Cardiac muscle cell (in vitro differentiated cells and primary cell): ENCODE data around the gene FGF8. TPM values are rescaled to one million over a fixed set of nuclear protein-coding genes. Genes with fewer than 3 reads are reported as not detected.

ENCODE experiments used
- DNase-seq, 2 donors: peaks; one replicate each; pipeline versions ENCODE4 v3.0.0 to v3.0.0-alpha.2; 2010 to 2017; ENCODE audit warnings: low read depth in 1 of 2, low spot score in 1 of 2
- H3K27ac ChIP-seq: fragments of 200-600 bp; sonication (generic); 2 replicates; pipeline ENCODE4 v1.5.1; 2016
- H3K27me3 ChIP-seq: fragments of 200-600 bp; sonication (generic); 2 replicates; pipeline ENCODE4 v1.6.0; 2016; ENCODE audit warnings: control low read depth
- H3K36me3 ChIP-seq: fragments of 200-600 bp; sonication (generic); 2 replicates; pipeline ENCODE4 v1.5.1; 2016; ENCODE audit warnings: control low read depth
- H3K4me1 ChIP-seq: fragments of 200-600 bp; sonication (generic); 2 replicates; pipeline ENCODE4 v1.8.1; 2017; ENCODE audit warnings: low read depth, mild to moderate bottlenecking, mixed run types
- H3K4me3 ChIP-seq: fragments of 200-600 bp; sonication (generic); 2 replicates; pipeline ENCODE4 v1.5.1; 2016; ENCODE audit warnings: mild to moderate bottlenecking
- H3K9me3 ChIP-seq: fragments of 200-600 bp; sonication (generic); 2 replicates; pipeline ENCODE4 v1.5.1; 2017; ENCODE audit warnings: low read depth, mild to moderate bottlenecking, control low read depth
- polyA plus RNA-seq: library from polyadenylated mRNA; unstranded; fragments of >200 nt; fragmentation: Nextera tagmentation; extraction: Ambion mirVana; gene quantifications from 2 replicates; pipeline ENCODE4 v1.2.1, GENCODE V29; 2016
- total RNA-seq: library from RNA; depleted of rRNA; stranded (reverse); fragments of >200 nt; gene quantifications from 2 replicates; pipeline ENCODE4 v1.2.3, GENCODE V29; 2016
- TF ChIP-seq, protein P1 (sequence below): IDR thresholded peaks from 2 replicates; pipeline ENCODE4 v1.5.1; 2012; ENCODE audit warnings: low read depth, mild to moderate bottlenecking, low read length

Gene FGF8
- total and polyA plus RNA-seq, 2 experiments from 2014 or later, result 1.8 to 12.8 TPM

DNA sequence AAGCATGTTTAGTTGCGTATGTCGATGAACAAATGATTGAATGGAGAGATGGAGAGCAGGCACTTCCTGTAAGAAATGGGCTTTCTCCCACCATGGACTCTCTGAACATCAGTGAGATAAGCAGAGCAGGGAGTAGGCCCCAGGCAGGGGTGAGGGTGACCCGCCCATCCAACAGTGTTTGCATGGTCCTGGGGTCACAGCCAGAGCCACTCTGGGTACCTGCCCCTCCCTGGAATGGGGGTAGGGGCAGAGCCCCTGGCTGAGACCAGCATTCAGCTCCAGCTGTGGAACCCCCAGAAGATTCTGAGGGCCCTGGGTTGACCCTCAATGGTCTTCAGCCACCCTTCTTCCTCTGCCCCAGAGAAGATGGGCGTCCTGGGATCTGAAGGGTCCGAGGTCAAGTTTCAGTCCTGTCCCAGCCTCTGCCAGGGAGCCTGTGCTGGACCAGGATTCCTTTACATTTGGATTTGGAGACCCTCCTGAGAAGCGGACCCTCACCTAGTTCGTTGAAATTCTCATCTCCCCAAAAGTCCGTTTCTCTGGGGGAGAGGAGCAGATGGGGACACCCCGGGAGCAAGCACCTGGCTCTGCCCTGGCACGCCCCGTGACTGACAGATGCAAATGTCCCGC, 2.4 kb upstream of the FGF8 start:
- H3K27me3 ChIP-seq, result peaks cover 28% of the 10 kb centered on the region
- no peaks in the 10 kb centered on the region for H3K36me3 ChIP-seq
- DNase-seq, result no peak
- H3K9me3 ChIP-seq, result no peaks in the 10 kb centered on the region
- H3K4me3 ChIP-seq, result peak overlapping the region; percentile 29
- H3K27ac ChIP-seq, result no peak overlapping the region
- H3K4me1 ChIP-seq, result peaks cover 35% of the 10 kb centered on the region
- TF ChIP-seq, protein P1, sequence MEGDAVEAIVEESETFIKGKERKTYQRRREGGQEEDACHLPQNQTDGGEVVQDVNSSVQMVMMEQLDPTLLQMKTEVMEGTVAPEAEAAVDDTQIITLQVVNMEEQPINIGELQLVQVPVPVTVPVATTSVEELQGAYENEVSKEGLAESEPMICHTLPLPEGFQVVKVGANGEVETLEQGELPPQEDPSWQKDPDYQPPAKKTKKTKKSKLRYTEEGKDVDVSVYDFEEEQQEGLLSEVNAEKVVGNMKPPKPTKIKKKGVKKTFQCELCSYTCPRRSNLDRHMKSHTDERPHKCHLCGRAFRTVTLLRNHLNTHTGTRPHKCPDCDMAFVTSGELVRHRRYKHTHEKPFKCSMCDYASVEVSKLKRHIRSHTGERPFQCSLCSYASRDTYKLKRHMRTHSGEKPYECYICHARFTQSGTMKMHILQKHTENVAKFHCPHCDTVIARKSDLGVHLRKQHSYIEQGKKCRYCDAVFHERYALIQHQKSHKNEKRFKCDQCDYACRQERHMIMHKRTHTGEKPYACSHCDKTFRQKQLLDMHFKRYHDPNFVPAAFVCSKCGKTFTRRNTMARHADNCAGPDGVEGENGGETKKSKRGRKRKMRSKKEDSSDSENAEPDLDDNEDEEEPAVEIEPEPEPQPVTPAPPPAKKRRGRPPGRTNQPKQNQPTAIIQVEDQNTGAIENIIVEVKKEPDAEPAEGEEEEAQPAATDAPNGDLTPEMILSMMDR, result no peak

DNA sequence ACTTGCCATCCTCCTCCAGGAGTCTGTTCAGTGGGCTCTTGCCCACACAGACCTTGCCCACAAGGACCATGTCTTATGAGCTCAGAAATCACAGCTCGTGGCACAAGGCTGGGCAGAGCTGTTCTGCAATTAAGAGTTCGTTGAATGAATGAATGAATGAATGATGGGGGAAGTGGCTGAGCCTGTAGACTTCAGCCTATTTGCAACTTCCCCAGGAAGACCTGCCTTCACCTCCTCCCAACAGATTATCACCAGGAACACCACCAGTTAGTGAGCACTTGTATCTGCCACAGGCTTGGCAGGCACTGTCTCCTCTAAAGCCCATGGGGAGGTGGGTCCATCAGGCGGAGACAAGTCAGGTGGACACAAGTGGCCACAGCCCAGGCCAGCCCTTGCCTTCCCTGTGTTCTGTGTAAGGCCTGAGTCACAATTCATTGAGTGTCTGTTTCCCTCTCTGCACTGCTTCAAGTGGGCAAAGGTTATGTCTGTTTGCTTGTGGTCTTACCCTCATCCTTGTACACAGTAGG, 1.8 kb upstream of the FGF8 start:
- Histone ChIP-seq H3K4me1 (peaks cover 35% of the 10 kb centered on the region), H3K27me3 (peaks cover 33% of the 10 kb centered on the region), H3K9me3 (no peaks in the 10 kb centered on the region), H3K4me3 (no peak overlapping the region), H3K36me3 (no peaks in the 10 kb centered on the region), H3K27ac (no peak overlapping the region)
- DNase-seq, result no peak
- TF ChIP-seq, protein P1, result no peak

DNA sequence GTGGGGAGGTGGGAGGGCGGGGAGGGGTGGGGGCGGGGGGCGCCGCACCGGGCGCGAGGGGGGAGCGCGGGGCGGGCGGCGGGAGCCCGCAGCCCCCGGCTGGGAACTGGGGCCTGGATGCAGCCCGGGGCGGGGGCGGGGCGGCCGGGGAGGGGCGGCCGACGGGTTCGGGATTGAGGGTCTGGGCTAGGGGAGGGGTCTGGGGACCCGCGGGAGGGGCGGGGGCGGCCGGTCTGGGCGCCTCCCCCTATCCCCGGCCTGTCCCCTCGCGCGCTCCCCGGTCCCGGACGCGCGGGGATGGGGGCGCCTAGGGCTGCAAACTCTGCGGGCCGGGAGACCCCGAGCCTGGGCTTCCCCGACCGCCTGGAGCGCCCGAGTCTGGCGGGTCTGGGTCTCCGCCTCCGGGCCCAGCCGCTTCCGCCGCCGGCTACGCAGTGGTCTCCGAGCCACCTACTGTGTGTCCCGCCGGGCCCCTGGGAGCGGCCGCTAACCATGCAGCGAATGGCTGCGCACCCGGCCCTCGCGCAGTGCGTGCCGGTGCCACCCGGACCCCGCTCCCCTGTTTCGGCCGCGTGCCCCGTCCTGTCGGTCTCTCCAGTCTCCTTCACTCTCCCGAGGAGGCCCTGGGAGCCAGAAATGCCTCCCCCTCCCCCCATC, 375 bp upstream of the FGF8 start:
- Histone ChIP-seq H3K27ac (no peak overlapping the region), H3K9me3 (no peaks in the 10 kb centered on the region), H3K4me1 (peaks cover 22% of the 10 kb centered on the region), H3K4me3 (peak overlapping the region; percentile 49), H3K27me3 (peaks cover 39% of the 10 kb centered on the region), H3K36me3 (no peaks in the 10 kb centered on the region)
- no peak for DNase-seq
- TF ChIP-seq, protein P1, result no peak

DNA sequence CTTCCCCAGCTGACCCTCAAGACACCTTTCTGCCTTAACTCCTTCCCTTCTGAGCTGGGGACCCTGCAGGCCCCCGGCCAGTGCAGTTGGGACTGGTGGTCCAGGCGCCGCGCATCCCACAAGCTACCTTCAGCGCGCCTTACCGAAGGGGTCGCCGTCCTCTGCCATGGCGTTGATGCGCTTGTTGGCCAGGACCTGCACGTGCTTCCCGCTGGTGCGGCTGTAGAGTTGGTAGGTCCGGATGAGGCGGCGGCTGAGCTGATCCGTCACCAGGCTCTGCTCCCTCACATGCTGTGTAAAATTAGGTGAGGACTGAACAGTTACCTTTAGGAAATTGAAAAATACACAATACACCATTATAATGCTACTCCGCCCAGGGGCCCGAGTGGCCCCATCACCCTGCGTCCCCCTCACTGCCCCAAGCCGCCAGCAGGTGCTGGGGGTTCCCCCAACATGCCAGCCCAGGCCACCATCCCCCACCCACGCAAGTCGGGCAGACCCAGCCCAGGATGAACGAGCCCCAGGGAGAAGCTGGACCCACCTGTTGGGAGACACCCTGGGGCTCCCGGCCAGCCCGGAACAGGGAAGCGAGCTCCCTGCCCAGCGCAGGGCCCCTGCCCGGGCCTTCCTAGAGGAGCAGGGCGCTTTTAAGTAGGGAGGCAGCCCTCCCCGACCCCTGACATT, 1.2 kb downstream of the FGF8 start:
- Histone ChIP-seq H3K9me3 (no peaks in the 10 kb centered on the region), H3K4me1 (peaks cover 9% of the 10 kb centered on the region), H3K27ac (no peak overlapping the region), H3K27me3 (peaks cover 39% of the 10 kb centered on the region), H3K36me3 (no peaks in the 10 kb centered on the region), H3K4me3 (peak overlapping the region; percentile 49)
- DNase-seq, result no peak
- TF ChIP-seq, protein P1, result no peak

DNA sequence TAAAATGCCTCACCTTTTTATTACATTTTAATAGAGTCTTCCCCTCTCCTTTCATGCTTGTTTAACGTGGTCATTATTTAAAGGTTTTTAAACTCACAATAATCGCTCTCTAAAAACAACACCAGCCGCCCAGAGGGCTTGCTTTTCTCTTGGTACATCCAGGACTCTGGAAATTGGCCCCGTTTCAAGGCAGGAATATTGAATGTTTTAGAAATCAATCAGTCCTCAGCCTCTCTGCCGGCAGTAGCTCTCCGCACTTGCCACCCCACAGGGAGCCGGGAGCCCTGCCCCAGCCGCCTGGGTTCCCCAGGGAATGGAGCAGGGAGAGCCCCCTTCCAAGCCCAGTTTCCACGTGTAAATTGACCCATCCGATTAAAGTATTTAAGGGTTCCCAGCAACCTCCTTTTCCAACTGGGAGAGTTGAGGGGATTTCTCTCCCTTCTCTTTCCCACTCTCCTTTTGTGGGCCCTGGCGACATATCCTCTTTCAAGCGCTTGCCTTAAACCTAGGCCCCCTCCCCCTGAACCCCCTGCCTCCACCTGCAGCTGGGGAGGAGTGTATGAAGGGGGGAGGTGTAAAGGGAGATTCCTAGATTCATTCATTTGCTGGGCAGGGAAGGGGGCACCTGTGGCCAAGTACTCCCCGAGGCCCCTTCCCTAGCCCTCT, 1.9 kb downstream of the FGF8 start:
- TF ChIP-seq, protein P1, result no peak
- no peak overlapping the region for H3K4me3 ChIP-seq

More for the DNA sequence above, 1.9 kb downstream of the FGF8 start:
- Histone ChIP-seq H3K27me3 (peaks cover 39% of the 10 kb centered on the region), H3K36me3 (no peaks in the 10 kb centered on the region), H3K9me3 (no peaks in the 10 kb centered on the region), H3K4me1 (peaks cover 15% of the 10 kb centered on the region), H3K27ac (no peak overlapping the region)
- DNase-seq, result no peak
